Thoracic aorta (tissue), 2 donors: Measurements from ENCODE around the gene RTL10. TPM values are rescaled to one million over a fixed set of nuclear protein-coding genes. Genes with fewer than 3 reads are reported as not detected.

Experiments
- ATAC-seq: fragments of 150-250 bp; one replicate; pipeline ENCODE4 v1.8.0; 2017; ENCODE audit warnings: low read depth; ENCODE audit not compliant: insufficient number of reproducible peaks, low FRiP score
- DNase-seq: peaks from one replicate; pipeline ENCODE4 v3.0.0-alpha.2; 2020; ENCODE audit warnings: low spot score
- H3K27ac ChIP-seq, 2 donors: fragments of 200-600 bp; sonication (generic); 1 replicate in 1 of 2; 2 replicates in 1 of 2; pipeline ENCODE4 v1.5.1; 2016; ENCODE audit warnings: mild to moderate bottlenecking in 2 of 2, moderate library complexity in 2 of 2
- H3K27me3 ChIP-seq: fragments of 200-600 bp; sonication (generic); replicated peaks from 2 replicates; pipeline ENCODE4 v1.6.0; 2016; ENCODE audit warnings: mild to moderate bottlenecking; ENCODE audit not compliant: insufficient read depth
- H3K36me3 ChIP-seq: fragments of 200-600 bp; sonication (generic); one replicate; pipeline ENCODE4 v1.5.1; 2016
- H3K4me1 ChIP-seq, 2 donors: fragments of 200-600 bp; sonication (generic); 1 replicate in 1 of 2; 2 replicates in 1 of 2; pipeline versions ENCODE4 v1.5.1 to v1.6.0; 2016; ENCODE audit warnings: low read depth in 2 of 2, mild to moderate bottlenecking in 1 of 2; ENCODE audit not compliant: control insufficient read depth in 1 of 2
- H3K4me3 ChIP-seq: fragments of 200-600 bp; sonication (generic); 2 replicates; pipeline ENCODE4 v1.5.1; 2016; ENCODE audit warnings: mild to moderate bottlenecking
- H3K9me3 ChIP-seq: fragments of 200-600 bp; sonication (generic); 2 replicates; pipeline ENCODE4 v1.5.1; 2016
- CTCF ChIP-seq: fragments of 200-600 bp; sonication (generic); IDR thresholded peaks from one replicate; pipeline ENCODE4 v1.5.1; 2019; ENCODE audit warnings: antibody characterized with exemption
- total RNA-seq, 2 donors: library from RNA; depleted of rRNA; stranded (reverse); fragments of >200 nt; gene quantifications; one replicate each; pipeline versions ENCODE4 v1.1.0 to v1.2.3, GENCODE V29; 2016

The RTL10 gene
- total RNA-seq, 2 donors from 2014 or later: 11.8 to 17.2 TPM

GRCh38 chr22:19808873-19809478 lies 45.7 kb downstream of the RTL10 start:
- Histone ChIP-seq H3K27ac (no peak overlapping the region), H3K4me3 (no peak overlapping the region), H3K4me1 (peaks cover 0 to 11% of the 10 kb centered on the region in 2 donors), H3K27me3 (no peaks in the 10 kb centered on the region), H3K36me3 (no peaks in the 10 kb centered on the region), H3K9me3 (no peaks in the 10 kb centered on the region)
- DNase-seq: no peak
- ATAC-seq: no peak
- TF ChIP-seq CTCF: no peak

- Histone ChIP-seq H3K27me3 (no peaks in the 10 kb centered on the region), H3K27ac (no peak overlapping the region), H3K4me1 (peaks cover 0 to 11% of the 10 kb centered on the region in 2 donors), H3K4me3 (no peak overlapping the region), H3K9me3 (no peaks in the 10 kb centered on the region), H3K36me3 (no peaks in the 10 kb centered on the region)
- ATAC-seq: no peak
- no peak for DNase-seq
- TF ChIP-seq CTCF: no peak
Observed at GRCh38 chr22:19807914-19808872, 46.5 kb downstream of the RTL10 start.

- no peak for ATAC-seq
- no peak for DNase-seq
- Histone ChIP-seq H3K4me1 (peaks cover 0 to 11% of the 10 kb centered on the region in 2 donors), H3K9me3 (no peaks in the 10 kb centered on the region), H3K27me3 (no peaks in the 10 kb centered on the region), H3K36me3 (no peaks in the 10 kb centered on the region), H3K27ac (no peak overlapping the region), H3K4me3 (no peak overlapping the region)
- no peak for TF ChIP-seq CTCF
Observed at GRCh38 chr22:19807161-19807913, 47.3 kb downstream of the RTL10 start.

- peaks cover 0 to 19% of the 10 kb centered on the region in 2 donors for H3K4me1 ChIP-seq
- no peak for TF ChIP-seq CTCF
- no peak overlapping the region for H3K4me3 ChIP-seq
- DNase-seq: no peak
- H3K27me3 ChIP-seq: no peaks in the 10 kb centered on the region
- H3K36me3 ChIP-seq: no peaks in the 10 kb centered on the region
- no peak overlapping the region for H3K27ac ChIP-seq
- no peaks in the 10 kb centered on the region for H3K9me3 ChIP-seq
- no peak for ATAC-seq
Observed at GRCh38 chr22:19806213-19807160, 48.2 kb downstream of the RTL10 start.
